Bronchial epithelial cell (primary cell): Measurements from ENCODE around the gene KCNJ14. TPM values are rescaled to one million over a fixed set of nuclear protein-coding genes. Genes with fewer than 3 reads are reported as not detected.

Source experiments
- DNase-seq: peaks from one replicate; pipeline ENCODE4 v3.0.0-alpha.2; 2010; ENCODE audit warnings: low read depth
- FAIRE-seq: peaks from 2 replicates; lab custom pipeline; 2011; peaks lifted over from hg19 to GRCh38; lab: Jason Lieb, UNC
- H3K27me3 ChIP-seq: 2 replicates; pipeline ENCODE4 v1.5.1; 2011; ENCODE audit warnings: low read length; ENCODE audit not compliant: control insufficient read depth, insufficient read depth
- H3K36me3 ChIP-seq: 2 replicates; pipeline ENCODE4 v1.5.1; 2011; ENCODE audit warnings: low read length; ENCODE audit not compliant: control insufficient read depth, insufficient read depth
- H3K4me3 ChIP-seq: 2 replicates; pipeline ENCODE4 v1.5.1; 2011; ENCODE audit warnings: mild to moderate bottlenecking, low read depth, low read length, control low read depth
- total RNA-seq: library from RNA; depleted of rRNA; stranded (reverse); fragments of >200 nt; gene quantifications from 2 replicates; pipeline ENCODE4 v1.2.1, GENCODE V29; 2014
- TF ChIP-seq, protein P1 (sequence below): IDR thresholded peaks from 2 replicates; pipeline ENCODE4 v1.5.1; 2011; ENCODE audit warnings: mild to moderate bottlenecking, moderate library complexity, low read length, control low read depth, inconsistent platforms; ENCODE audit not compliant: insufficient read depth, severe bottlenecking

Gene KCNJ14
- total RNA-seq, 1 donor from 2014 or later = 1.1 TPM

DNA sequence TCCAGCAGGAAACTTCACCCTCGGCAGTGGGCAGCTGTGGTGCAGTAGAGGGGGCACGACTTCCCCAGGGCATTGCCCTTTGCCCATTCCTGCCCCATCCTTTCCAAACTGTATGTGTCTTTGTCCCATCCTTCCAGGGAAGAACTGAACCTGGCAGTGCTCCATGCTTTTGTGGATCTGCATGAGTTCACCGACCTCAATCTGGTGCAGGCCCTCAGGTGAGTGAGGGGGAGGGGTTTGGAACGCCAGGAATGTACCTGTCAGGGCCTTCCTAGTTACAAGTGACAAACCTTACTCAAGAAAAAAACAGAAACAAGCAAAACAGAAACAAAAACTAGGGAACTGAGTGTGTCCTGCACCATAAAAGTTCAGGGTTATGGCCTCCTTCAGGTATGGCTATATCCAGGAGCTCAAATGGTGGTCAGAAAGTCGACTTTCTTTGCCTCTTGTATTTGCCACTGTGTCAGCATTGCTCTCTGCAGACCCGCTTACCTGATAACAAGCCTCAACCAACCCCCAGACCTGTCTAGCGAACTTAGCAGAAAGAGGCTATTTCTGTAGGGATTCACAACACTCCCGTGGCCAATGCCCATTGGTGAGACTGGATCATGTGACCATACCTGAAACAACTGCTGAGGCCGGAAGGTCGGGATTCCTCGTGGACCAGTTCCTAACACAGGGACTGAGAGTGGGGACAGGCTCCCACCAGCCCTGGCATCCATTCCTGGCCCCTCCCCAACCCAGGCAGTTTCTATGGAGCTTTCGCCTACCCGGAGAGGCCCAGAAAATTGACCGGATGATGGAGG lies 18.0 kb downstream of the KCNJ14 start:
- no peak overlapping the region for H3K4me3 ChIP-seq
- DNase-seq (no peak), FAIRE-seq (no peak)
- no peaks in the 10 kb centered on the region for H3K27me3 ChIP-seq
- TF ChIP-seq, protein P1, sequence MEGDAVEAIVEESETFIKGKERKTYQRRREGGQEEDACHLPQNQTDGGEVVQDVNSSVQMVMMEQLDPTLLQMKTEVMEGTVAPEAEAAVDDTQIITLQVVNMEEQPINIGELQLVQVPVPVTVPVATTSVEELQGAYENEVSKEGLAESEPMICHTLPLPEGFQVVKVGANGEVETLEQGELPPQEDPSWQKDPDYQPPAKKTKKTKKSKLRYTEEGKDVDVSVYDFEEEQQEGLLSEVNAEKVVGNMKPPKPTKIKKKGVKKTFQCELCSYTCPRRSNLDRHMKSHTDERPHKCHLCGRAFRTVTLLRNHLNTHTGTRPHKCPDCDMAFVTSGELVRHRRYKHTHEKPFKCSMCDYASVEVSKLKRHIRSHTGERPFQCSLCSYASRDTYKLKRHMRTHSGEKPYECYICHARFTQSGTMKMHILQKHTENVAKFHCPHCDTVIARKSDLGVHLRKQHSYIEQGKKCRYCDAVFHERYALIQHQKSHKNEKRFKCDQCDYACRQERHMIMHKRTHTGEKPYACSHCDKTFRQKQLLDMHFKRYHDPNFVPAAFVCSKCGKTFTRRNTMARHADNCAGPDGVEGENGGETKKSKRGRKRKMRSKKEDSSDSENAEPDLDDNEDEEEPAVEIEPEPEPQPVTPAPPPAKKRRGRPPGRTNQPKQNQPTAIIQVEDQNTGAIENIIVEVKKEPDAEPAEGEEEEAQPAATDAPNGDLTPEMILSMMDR = no peak
- H3K36me3 ChIP-seq = peaks cover 52% of the 10 kb centered on the region

DNA sequence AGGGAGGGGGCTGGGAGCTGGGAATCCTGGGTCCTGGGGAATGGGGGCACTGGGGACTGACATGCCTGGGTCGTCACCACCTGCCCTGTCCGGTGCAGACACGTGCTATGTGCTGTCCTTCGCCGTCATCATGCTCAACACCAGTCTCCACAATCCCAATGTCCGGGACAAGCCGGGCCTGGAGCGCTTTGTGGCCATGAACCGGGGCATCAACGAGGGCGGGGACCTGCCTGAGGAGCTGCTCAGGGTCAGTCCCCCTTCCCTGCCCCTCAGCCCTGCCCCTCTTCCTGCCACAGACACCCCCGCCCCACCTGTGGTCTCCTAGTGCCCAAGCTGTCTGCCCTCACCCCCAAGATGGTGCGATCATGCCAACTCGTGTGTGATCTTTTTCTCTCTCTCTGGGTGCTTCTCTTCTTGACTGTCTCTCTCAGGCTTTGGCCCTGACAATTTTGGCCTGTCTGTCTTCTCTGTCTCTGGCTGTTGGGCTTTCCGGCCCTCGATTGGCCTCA lies 18.8 kb downstream of the KCNJ14 start:
- peaks cover 54% of the 10 kb centered on the region for H3K36me3 ChIP-seq
- FAIRE-seq = no peak
- DNase-seq = no peak
- H3K4me3 ChIP-seq = no peak overlapping the region
- TF ChIP-seq, protein P1 = no peak
- H3K27me3 ChIP-seq = no peaks in the 10 kb centered on the region

DNA sequence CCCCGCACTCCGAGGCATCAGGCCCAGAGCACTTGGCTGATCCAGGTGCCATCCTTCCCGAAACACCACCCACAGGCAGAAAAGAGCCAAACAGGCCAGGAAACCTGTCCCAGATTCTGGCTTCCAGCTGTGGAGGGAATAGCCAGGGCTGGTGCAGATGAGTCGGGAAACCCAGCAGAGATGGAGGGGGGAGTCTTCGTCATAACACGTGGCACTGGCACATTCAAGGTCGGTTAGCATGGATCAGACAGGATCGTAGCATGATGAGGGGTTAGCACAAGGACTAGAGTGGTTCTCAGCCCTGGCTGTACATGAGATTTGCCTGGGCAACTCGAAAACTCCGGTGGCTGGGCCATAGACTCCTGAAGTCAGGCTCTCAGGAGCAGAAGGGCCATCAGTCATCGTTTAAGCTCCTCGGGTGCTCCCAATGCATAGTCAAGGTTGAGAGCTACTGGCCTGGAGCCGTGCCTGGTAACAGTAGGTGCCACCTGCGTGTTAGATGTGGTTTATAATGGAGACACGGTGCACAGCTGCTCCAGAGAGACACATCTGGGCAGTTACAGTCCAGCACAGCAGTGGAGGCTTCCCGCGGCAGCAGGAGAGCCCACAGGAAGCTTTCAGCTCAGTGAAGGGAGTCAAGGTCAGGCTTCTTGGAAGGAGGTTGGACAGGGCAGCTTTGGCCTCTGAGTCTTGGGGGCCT lies 20.1 kb downstream of the KCNJ14 start:
- H3K36me3 ChIP-seq = peaks cover 50% of the 10 kb centered on the region
- H3K27me3 ChIP-seq = no peaks in the 10 kb centered on the region
- DNase-seq (no peak), FAIRE-seq (no peak)
- no peak overlapping the region for H3K4me3 ChIP-seq
- TF ChIP-seq, protein P1 = no peak

DNA sequence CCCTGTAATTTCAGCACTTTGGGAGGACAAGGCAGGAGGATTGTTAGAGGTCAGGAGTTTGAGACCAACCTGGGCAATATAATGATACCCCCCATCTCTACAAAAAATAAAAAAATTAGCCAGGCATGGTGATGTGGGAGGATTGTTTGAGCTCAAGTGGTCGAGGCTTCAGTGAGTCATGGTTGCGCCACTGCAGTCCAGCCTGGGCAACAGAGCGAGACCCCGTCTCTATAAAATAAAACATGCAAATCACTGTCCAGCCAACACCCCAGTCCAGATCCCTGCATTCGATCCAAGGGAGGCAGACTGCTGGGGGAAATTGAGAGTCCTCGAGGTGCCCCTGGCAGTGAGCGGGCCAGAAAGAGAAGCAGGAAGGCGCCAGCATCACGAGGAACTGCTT lies 20.8 kb downstream of the KCNJ14 start:
- Histone ChIP-seq H3K27me3 (no peaks in the 10 kb centered on the region), H3K4me3 (no peak overlapping the region), H3K36me3 (peaks cover 46% of the 10 kb centered on the region)
- FAIRE-seq = no peak
- DNase-seq = no peak
- TF ChIP-seq, protein P1 = no peak

DNA sequence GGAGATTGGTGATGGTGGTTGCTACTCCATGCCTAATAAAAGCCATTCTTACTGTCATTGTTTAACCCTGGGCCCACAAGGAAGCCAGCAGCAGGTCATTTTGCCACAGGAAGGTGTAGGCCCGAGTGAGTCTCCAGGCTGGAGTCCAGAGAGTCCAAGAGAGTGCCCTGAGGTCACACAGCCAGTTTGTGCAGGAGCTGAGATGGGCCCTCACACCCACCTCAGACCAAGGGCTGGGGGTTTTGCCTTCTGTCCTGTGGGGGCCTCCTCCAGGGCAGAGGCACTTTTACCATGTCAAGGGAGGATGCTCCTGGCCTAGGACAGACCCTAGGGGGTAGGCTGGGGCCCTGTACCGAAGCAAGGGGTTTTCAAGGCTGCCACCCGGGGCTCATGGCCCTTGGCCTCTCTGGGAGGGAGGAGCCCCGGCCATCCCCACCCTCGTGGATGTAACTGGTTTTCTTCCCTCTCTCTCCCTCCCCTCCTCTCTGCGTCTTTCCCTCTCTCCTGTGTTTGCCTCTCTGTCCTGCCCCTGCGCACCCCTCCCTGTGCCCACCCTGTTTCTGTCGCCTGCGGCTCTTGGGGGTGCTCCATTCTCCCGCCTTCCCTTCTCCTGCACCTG lies 21.8 kb downstream of the KCNJ14 start:
- peaks cover 38% of the 10 kb centered on the region for H3K36me3 ChIP-seq
- FAIRE-seq (no peak), DNase-seq (no peak)
- TF ChIP-seq, protein P1 = no peak
- no peak overlapping the region for H3K4me3 ChIP-seq
- no peaks in the 10 kb centered on the region for H3K27me3 ChIP-seq
